Vagina (tissue), 2 donors: Measurements from ENCODE around the gene UNC119B. TPM values are rescaled to one million over a fixed set of nuclear protein-coding genes. Genes with fewer than 3 reads are reported as not detected.
"Not testable (repeated sequence)": the region's sequence is repeated elsewhere in the genome, so short reads cannot be mapped to it uniquely, and the experiment has no call there.

Experiments
- DNase-seq, 2 donors: peaks; one replicate each; pipeline ENCODE4 v3.0.0-alpha.2; 2017; ENCODE audit errors: extremely low spot score in 2 of 2
- H3K27ac ChIP-seq: fragments of 200-600 bp; sonication (generic); one replicate; pipeline ENCODE4 v1.5.1; 2019
- H3K27me3 ChIP-seq: fragments of 200-600 bp; sonication (generic); one replicate; pipeline ENCODE4 v1.5.1; 2019
- H3K36me3 ChIP-seq, 2 donors: fragments of 200-600 bp; sonication (generic); one replicate each; pipeline ENCODE4 v1.5.1; 2017 to 2019
- H3K4me1 ChIP-seq: fragments of 200-600 bp; sonication (generic); one replicate; pipeline ENCODE4 v1.5.1; 2019
- H3K4me3 ChIP-seq, 2 donors: fragments of 200-600 bp; sonication (generic); 1 replicate in 1 of 2; 2 replicates in 1 of 2; pipeline ENCODE4 v1.5.1; 2016 to 2019
- H3K9me3 ChIP-seq: fragments of 200-600 bp; sonication (generic); one replicate; pipeline ENCODE4 v1.5.1; 2019
- CTCF ChIP-seq, 3 experiments: fragments of 450-650 bp in 2 of 3; fragments of 200-600 bp in 1 of 3; sonication (generic) in 1 of 3; IDR thresholded peaks; one replicate each; pipeline ENCODE4 v1.5.1; 2017 to 2019; ENCODE audit warnings: antibody characterized with exemption in 3 of 3, mild to moderate bottlenecking in 2 of 3, moderate library complexity in 2 of 3
- POLR2A ChIP-seq, 2 donors: fragments of 450-650 bp; IDR thresholded peaks; one replicate each; pipeline ENCODE4 v1.6.1; 2017; ENCODE audit warnings: antibody characterized with exemption in 2 of 2, mild to moderate bottlenecking in 2 of 2, moderate library complexity in 2 of 2
- POLR2AphosphoS5 ChIP-seq, 2 donors: sonication (generic); formaldehyde crosslinking; IDR thresholded peaks; one replicate each; pipeline ENCODE4 v1.9.0; 2017; ENCODE audit warnings: antibody characterized with exemption in 2 of 2, mild to moderate bottlenecking in 2 of 2, low read depth in 1 of 2; ENCODE audit not compliant: insufficient read depth in 1 of 2
- intact Hi-C: fragments of 100-400 bp; cut with DNase I; formaldehyde crosslinking; loops from one replicate; pipeline ENCODE4 v1.15.1; 2023
- total RNA-seq: library from RNA; depleted of rRNA; stranded (reverse); fragments of >200 nt; gene quantifications from one replicate; pipeline ENCODE4 v1.2.3, GENCODE V29; 2016

The UNC119B gene
- total RNA-seq, 1 donor from 2014 or later, result 16.0 TPM

GRCh38 chr12:120726510-120726793 is 16.2 kb downstream of the UNC119B start:
- intact Hi-C loops, result no loop called here
- Histone ChIP-seq H3K27me3 (no peaks in the 10 kb centered on the region), H3K27ac (no peak overlapping the region), H3K9me3 (no peaks in the 10 kb centered on the region), H3K36me3 (peaks cover 0 to 25% of the 10 kb centered on the region in 2 donors), H3K4me3 (peak overlapping the region; percentile 60 to 83), H3K4me1 (peaks cover 20% of the 10 kb centered on the region)
- DNase-seq, result no peak
- TF ChIP-seq POLR2AphosphoS5 (IDR thresholded peaks at IDR 0.05; ENCODE audit: insufficient read depth in 1 of 2, low read depth in 1 of 2) (no peak), POLR2A (IDR thresholded peaks at IDR 0.05) (no peak), CTCF (IDR thresholded peaks at IDR 0.05) (no peak)

GRCh38 chr12:120726961-120727360 is 16.7 kb downstream of the UNC119B start:
- Histone ChIP-seq H3K27ac (no peak overlapping the region), H3K4me3 (no peak overlapping the region), H3K4me1 (peaks cover 20% of the 10 kb centered on the region), H3K9me3 (no peaks in the 10 kb centered on the region), H3K36me3 (peaks cover 0 to 20% of the 10 kb centered on the region in 2 donors), H3K27me3 (no peaks in the 10 kb centered on the region)
- TF ChIP-seq CTCF (IDR thresholded peaks at IDR 0.05) (no peak), POLR2A (IDR thresholded peaks at IDR 0.05) (no peak), POLR2AphosphoS5 (IDR thresholded peaks at IDR 0.05; ENCODE audit: insufficient read depth in 1 of 2, low read depth in 1 of 2) (no peak)
- no peak for DNase-seq
- intact Hi-C loops, result no loop called here

DNA sequence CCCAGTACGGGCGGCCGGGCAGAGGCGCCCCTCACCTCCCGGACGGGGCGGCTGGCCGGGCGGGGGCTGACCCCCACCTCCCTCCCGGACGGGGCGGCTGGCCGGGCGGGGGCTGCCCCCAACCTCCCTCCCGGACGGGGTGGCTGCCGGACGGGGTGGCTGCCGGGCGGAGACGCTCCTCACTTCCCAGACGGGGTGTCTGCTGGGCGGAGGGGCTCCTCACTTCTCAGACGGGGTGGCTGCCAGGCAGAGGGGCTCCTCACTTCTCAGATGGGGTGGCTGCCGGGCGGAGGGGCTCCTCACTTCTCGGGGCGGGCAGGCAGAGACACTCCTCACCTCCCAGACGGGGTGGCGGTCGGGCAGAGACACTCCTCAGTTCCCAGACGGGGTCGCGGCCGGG is 21.9 kb downstream of the UNC119B start:
- H3K4me3 ChIP-seq, DNase-seq, H3K27ac ChIP-seq, H3K4me1 ChIP-seq, intact Hi-C loops, H3K9me3 ChIP-seq, H3K27me3 ChIP-seq: not testable (repeated sequence)
- H3K36me3 ChIP-seq, result peaks cover 0 to 16% of the 10 kb centered on the region in 2 donors

- Histone ChIP-seq H3K4me3 (no peak overlapping the region), H3K27ac (no peak overlapping the region), H3K9me3 (no peaks in the 10 kb centered on the region), H3K36me3 (peaks cover 0 to 7% of the 10 kb centered on the region in 2 donors), H3K27me3 (no peaks in the 10 kb centered on the region), H3K4me1 (no peaks in the 10 kb centered on the region)
- no peak for DNase-seq
- TF ChIP-seq POLR2A (IDR thresholded peaks at IDR 0.05) (no peak), POLR2AphosphoS5 (IDR thresholded peaks at IDR 0.05; ENCODE audit: insufficient read depth in 1 of 2, low read depth in 1 of 2) (no peak), CTCF (IDR thresholded peaks at IDR 0.05) (no peak)
- intact Hi-C loops, result no loop called here
These were observed 23.3 kb downstream of the UNC119B start for GRCh38 chr12:120733574-120733973.

DNA sequence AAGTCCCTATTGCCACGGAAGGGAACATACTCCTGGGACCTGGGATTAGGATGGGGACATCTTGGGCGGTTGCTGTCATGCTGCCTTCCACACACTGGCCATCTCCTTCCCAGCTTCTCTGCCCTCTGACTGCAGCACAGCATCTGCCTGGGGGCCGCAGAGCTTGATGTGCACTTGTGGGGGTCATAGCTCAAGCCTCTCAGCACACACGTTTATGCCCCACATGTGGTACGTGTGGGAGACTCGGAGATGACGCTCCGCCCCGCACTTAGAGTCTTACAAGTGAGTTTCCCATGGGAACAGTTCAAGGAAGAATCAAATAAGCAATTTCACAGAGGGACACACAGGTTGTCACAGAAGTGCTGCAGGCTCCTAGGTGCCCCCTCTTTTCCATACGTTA is 24.0 kb downstream of the UNC119B start:
- TF ChIP-seq CTCF (IDR thresholded peaks at IDR 0.05) (no peak), POLR2A (IDR thresholded peaks at IDR 0.05) (no peak), POLR2AphosphoS5 (IDR thresholded peaks at IDR 0.05; ENCODE audit: insufficient read depth in 1 of 2, low read depth in 1 of 2) (no peak)
- intact Hi-C loops, result no loop called here
- no peaks in the 10 kb centered on the region for H3K27me3 ChIP-seq
- H3K4me3 ChIP-seq, result no peak overlapping the region
- peaks cover 0 to 7% of the 10 kb centered on the region in 2 donors for H3K36me3 ChIP-seq
- no peaks in the 10 kb centered on the region for H3K4me1 ChIP-seq
- no peaks in the 10 kb centered on the region for H3K9me3 ChIP-seq
- no peak for DNase-seq
- H3K27ac ChIP-seq, result no peak overlapping the region

- DNase-seq, result no peak
- Histone ChIP-seq H3K4me1 (no peaks in the 10 kb centered on the region), H3K27ac (no peak overlapping the region), H3K36me3 (no peaks in the 10 kb centered on the region), H3K4me3 (no peak overlapping the region), H3K27me3 (no peaks in the 10 kb centered on the region), H3K9me3 (no peaks in the 10 kb centered on the region)
- intact Hi-C loops, result no loop called here
- TF ChIP-seq CTCF (IDR thresholded peaks at IDR 0.05), result no peak
- TF ChIP-seq POLR2AphosphoS5 (IDR thresholded peaks at IDR 0.05; ENCODE audit: insufficient read depth in 1 of 2, low read depth in 1 of 2), result no peak
- no peak for TF ChIP-seq POLR2A (IDR thresholded peaks at IDR 0.05)
These were observed 24.9 kb downstream of the UNC119B start for GRCh38 chr12:120735181-120735580.
